ENCODE measurements around the gene CDKAL1. TPM values are rescaled to one million over a fixed set of nuclear protein-coding genes. Genes with fewer than 3 reads are reported as not detected.

The CDKAL1 gene
- total RNA-seq, 6 experiments from 2014 or later = 9.2 to 14.3 (median 11.9) TPM

- Mint-ChIP-seq H3K36me3 (ENCODE audit: low read depth) (no peaks in the 10 kb centered on the region), H3K9me3 (no peaks in the 10 kb centered on the region), H3K4me3 (no peak overlapping the region), H3K4me1 (ENCODE audit: low read depth) (no peaks in the 10 kb centered on the region), H3K27me3 (ENCODE audit: insufficient read depth) (no peaks in the 10 kb centered on the region; the same call in 1 of the 2 replicates), H3K27ac (no peak overlapping the region)
- TF ChIP-seq CTCF (IDR thresholded peaks at IDR 0.05) = no peak
- no peak for DNase-seq
Observed at GRCh38 chr6:20669571-20670314, 135.5 kb downstream of the CDKAL1 start.

- H3K4me1 Mint-ChIP-seq (ENCODE audit: low read depth) = no peaks in the 10 kb centered on the region
- no peaks in the 10 kb centered on the region for H3K9me3 Mint-ChIP-seq
- no peak for TF ChIP-seq CTCF (IDR thresholded peaks at IDR 0.05)
- no peak for DNase-seq
- H3K27ac Mint-ChIP-seq = no peak overlapping the region
- H3K27me3 Mint-ChIP-seq (ENCODE audit: insufficient read depth) = no peaks in the 10 kb centered on the region; the same call in 1 of the 2 replicates
- no peak overlapping the region for H3K4me3 Mint-ChIP-seq
- H3K36me3 Mint-ChIP-seq (ENCODE audit: low read depth) = no peaks in the 10 kb centered on the region
Observed at GRCh38 chr6:20670750-20671149, 136.5 kb downstream of the CDKAL1 start.

- no peak for TF ChIP-seq CTCF (IDR thresholded peaks at IDR 0.05)
- H3K27me3 Mint-ChIP-seq (ENCODE audit: insufficient read depth) = no peaks in the 10 kb centered on the region; the same call in 1 of the 2 replicates
- no peak for DNase-seq
- H3K4me3 Mint-ChIP-seq = no peak overlapping the region
- no peak overlapping the region for H3K27ac Mint-ChIP-seq
- no peaks in the 10 kb centered on the region for H3K4me1 Mint-ChIP-seq (ENCODE audit: low read depth)
- H3K36me3 Mint-ChIP-seq (ENCODE audit: low read depth) = no peaks in the 10 kb centered on the region
- H3K9me3 Mint-ChIP-seq = no peaks in the 10 kb centered on the region
Observed at GRCh38 chr6:20672038-20672437, 137.8 kb downstream of the CDKAL1 start.

- no peak for DNase-seq
- TF ChIP-seq CTCF (IDR thresholded peaks at IDR 0.05) = no peak
- no peak overlapping the region for H3K27ac Mint-ChIP-seq
- H3K27me3 Mint-ChIP-seq (ENCODE audit: insufficient read depth) = no peaks in the 10 kb centered on the region
- no peaks in the 10 kb centered on the region for H3K36me3 Mint-ChIP-seq (ENCODE audit: low read depth)
- no peaks in the 10 kb centered on the region for H3K4me1 Mint-ChIP-seq (ENCODE audit: low read depth)
- no peaks in the 10 kb centered on the region for H3K9me3 Mint-ChIP-seq
- H3K4me3 Mint-ChIP-seq = no peak overlapping the region
Observed at GRCh38 chr6:20673458-20673857, 139.2 kb downstream of the CDKAL1 start.

GRCh38 chr6:20674664-20675063 is 140.4 kb downstream of the CDKAL1 start:
- TF ChIP-seq CTCF (IDR thresholded peaks at IDR 0.05) = no peak
- H3K4me1 Mint-ChIP-seq (ENCODE audit: low read depth) = no peaks in the 10 kb centered on the region
- DNase-seq = no peak
- no peaks in the 10 kb centered on the region for H3K9me3 Mint-ChIP-seq
- H3K27me3 Mint-ChIP-seq (ENCODE audit: insufficient read depth) = no peaks in the 10 kb centered on the region
- no peak overlapping the region for H3K27ac Mint-ChIP-seq
- peaks cover 8% of the 10 kb centered on the region; the same call in 1 of the 2 replicates for H3K36me3 Mint-ChIP-seq (ENCODE audit: low read depth)
- H3K4me3 Mint-ChIP-seq = no peak overlapping the region
